ENCODE results near the gene LRRTM4. TPM values are rescaled to one million over a fixed set of nuclear protein-coding genes. Genes with fewer than 3 reads are reported as not detected.

Gene LRRTM4
- total and polyA plus RNA-seq, 2 donors (not counting 1 experiment from before 2014, with no cell fraction given) = not detected

DNA sequence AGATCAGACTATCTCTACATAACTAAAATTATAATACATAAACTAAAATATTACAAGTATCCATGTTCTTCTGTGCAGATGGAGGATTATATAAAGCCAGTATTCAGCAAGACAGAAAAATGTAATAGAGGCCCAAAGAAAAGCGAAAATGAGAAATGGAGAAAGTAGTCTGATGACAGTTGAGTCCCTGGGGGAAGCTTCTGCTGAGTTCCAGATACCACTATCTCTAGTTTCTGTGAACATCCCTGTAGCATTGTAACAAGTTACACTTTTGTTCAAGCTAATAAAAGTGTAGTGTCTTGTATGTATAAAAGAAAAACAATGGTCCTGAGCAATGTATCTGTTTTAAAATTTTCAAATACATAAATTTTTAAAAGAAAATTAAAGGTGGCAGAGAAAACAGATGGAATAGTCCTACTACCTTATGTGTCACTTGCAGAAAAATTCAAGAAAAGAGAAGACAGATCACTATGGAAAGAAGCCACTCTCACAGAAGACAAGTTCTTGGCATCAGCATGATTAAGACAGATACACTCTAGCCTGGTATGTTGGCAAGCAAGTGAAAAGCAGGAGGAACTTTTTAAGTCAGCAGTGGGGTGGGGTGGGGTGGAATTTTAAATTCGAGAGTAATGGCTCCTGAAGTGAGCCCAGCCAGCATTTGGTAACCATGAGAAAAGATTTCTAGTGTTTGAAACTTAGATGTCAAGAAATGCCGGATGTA, 541.9 kb downstream of the LRRTM4 start:
- ATAC-seq (ENCODE audit: low read depth) (no peak), DNase-seq (no peak)
- 33% methylated on average over 1 of the region's 3 CpGs for WGBS (ENCODE audit: insufficient coverage)
- no peaks in the 10 kb centered on the region for H3K27me3 Mint-ChIP-seq
- H3K4me1 Mint-ChIP-seq = no peaks in the 10 kb centered on the region
- Histone ChIP-seq H3K4me3 (ENCODE audit: control extremely low read depth in 1 of 5, extremely low read depth in 1 of 5, insufficient read depth in 1 of 5, low read depth in 2 of 5, low read length in 4 of 5) (no peak overlapping the region), H3K27me3 (replicated peaks in 1 of 4; ENCODE audit: control extremely low read depth in 1 of 4, control insufficient read depth in 3 of 4, insufficient read depth in 4 of 4, low read length in 3 of 4) (no peaks in the 10 kb centered on the region), H3K9ac (ENCODE audit: low read length) (no peak overlapping the region), H3K36me3 (replicated peaks in 1 of 2; ENCODE audit: control extremely low read depth in 1 of 2, control insufficient read depth in 1 of 2, extremely low read depth in 1 of 2, insufficient read depth in 2 of 2, low read length in 1 of 2) (no peaks in the 10 kb centered on the region), H4K20me1 (ENCODE audit: control insufficient read depth, insufficient read depth, low read length, poor library complexity, severe bottlenecking) (no peaks in the 10 kb centered on the region), H2AFZ (ENCODE audit: insufficient read depth, low read depth, low read length, poor library complexity, severe bottlenecking) (no peak overlapping the region), H3K4me2 (replicated peaks; ENCODE audit: low read depth, low read length, poor library complexity, severe bottlenecking) (no peak overlapping the region), H3K27ac (ENCODE audit: low read length in 2 of 2) (no peak overlapping the region), H3K4me1 (ENCODE audit: control insufficient read depth in 2 of 2, insufficient read depth in 2 of 2, low read length in 2 of 2) (no peaks in the 10 kb centered on the region), H3K9me3 (ENCODE audit: control extremely low read depth in 1 of 3, control insufficient read depth in 2 of 3, insufficient read depth in 1 of 3, low read length in 2 of 3) (no peaks in the 10 kb centered on the region), H3K79me2 (ENCODE audit: control insufficient read depth, insufficient read depth, low read length) (no peaks in the 10 kb centered on the region)
- CTCF ChIA-PET = no interaction called here
- H3K27ac Mint-ChIP-seq = no peak overlapping the region
- intact Hi-C loops (cut with micrococcal nuclease) = no loop called here
- H3K9me3 Mint-ChIP-seq (ENCODE audit: insufficient read depth) = no peaks in the 10 kb centered on the region
- no peak for TF ChIP-seq EZH2 (IDR thresholded peaks at IDR 0.05; ENCODE audit: borderline replicate concordance, insufficient read depth, low read depth, low read length, poor library complexity, severe bottlenecking)
- H3K4me3 Mint-ChIP-seq = no peak overlapping the region
- POLR2A ChIA-PET = no interaction called here

DNA sequence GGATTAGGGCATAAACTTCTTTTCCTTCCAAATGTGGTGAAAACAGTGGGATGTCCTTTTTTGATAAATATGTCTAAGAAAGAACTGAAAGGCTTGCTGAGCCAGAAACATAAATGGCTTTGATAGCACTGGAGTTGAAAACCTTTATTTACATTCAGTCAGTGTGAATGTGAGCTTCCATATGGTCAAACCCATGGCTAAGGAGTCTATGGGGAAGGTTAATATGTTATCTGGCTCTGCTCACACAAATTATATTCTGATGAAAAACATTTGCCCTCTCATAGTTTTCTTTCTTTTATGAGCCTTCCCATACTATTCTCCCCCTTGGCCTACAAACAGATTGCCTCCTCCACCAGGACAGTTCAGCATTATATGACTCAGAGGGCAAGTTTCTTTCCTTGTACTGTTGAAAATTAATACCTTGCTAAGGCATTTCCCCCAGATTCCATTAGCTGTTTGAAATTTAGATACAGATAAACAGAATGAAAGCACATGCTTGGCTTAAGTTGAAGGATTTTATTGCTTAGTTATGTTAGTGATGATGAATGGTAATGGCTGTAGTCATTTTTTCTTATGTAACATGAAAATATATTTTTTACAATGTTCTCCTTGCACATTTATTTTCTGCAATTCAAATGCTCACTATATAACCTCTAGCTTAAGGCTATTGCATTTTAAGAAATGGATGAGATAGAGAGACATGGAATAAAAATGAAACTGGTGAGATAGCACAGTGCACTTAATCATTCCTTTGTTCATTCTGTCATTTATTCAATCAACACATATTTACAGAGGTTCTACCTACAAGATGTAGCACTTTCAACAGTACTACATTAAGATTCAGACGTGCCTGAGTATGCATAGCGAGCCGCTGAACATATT, 544.1 kb downstream of the LRRTM4 start:
- no peak overlapping the region for H3K9ac ChIP-seq (ENCODE audit: low read length)
- H2AFZ ChIP-seq (ENCODE audit: insufficient read depth, low read depth, low read length, poor library complexity, severe bottlenecking) = no peak overlapping the region
- 72% methylated on average over 3 of the region's 3 CpGs for WGBS (ENCODE audit: insufficient coverage)
- H3K27me3 ChIP-seq (replicated peaks in 1 of 4; ENCODE audit: control extremely low read depth in 1 of 4, control insufficient read depth in 3 of 4, insufficient read depth in 4 of 4, low read length in 3 of 4) = no peaks in the 10 kb centered on the region
- H3K27me3 Mint-ChIP-seq = no peaks in the 10 kb centered on the region
- H3K27ac ChIP-seq (ENCODE audit: low read length in 2 of 2) = no peak overlapping the region
- H3K36me3 ChIP-seq (replicated peaks in 1 of 2; ENCODE audit: control extremely low read depth in 1 of 2, control insufficient read depth in 1 of 2, extremely low read depth in 1 of 2, insufficient read depth in 2 of 2, low read length in 1 of 2) = no peaks in the 10 kb centered on the region
- intact Hi-C loops (cut with micrococcal nuclease) = no loop called here
- H3K9me3 ChIP-seq (ENCODE audit: control extremely low read depth in 1 of 3, control insufficient read depth in 2 of 3, insufficient read depth in 1 of 3, low read length in 2 of 3) = no peaks in the 10 kb centered on the region
- no peak overlapping the region for H3K4me3 ChIP-seq (ENCODE audit: control extremely low read depth in 1 of 5, extremely low read depth in 1 of 5, insufficient read depth in 1 of 5, low read depth in 2 of 5, low read length in 4 of 5)
- no peaks in the 10 kb centered on the region for H3K4me1 Mint-ChIP-seq
- no peak overlapping the region for H3K4me3 Mint-ChIP-seq
- no peak overlapping the region for H3K4me2 ChIP-seq (replicated peaks; ENCODE audit: low read depth, low read length, poor library complexity, severe bottlenecking)
- H3K9me3 Mint-ChIP-seq (ENCODE audit: insufficient read depth) = no peaks in the 10 kb centered on the region
- no peaks in the 10 kb centered on the region for H3K4me1 ChIP-seq (ENCODE audit: control insufficient read depth in 2 of 2, insufficient read depth in 2 of 2, low read length in 2 of 2)
- no peak overlapping the region for H3K27ac Mint-ChIP-seq
- no peak for ATAC-seq (ENCODE audit: low read depth)
- H3K79me2 ChIP-seq (ENCODE audit: control insufficient read depth, insufficient read depth, low read length) = no peaks in the 10 kb centered on the region
- ChIA-PET CTCF (no interaction called here), POLR2A (no interaction called here)
- DNase-seq = no peak
- H4K20me1 ChIP-seq (ENCODE audit: control insufficient read depth, insufficient read depth, low read length, poor library complexity, severe bottlenecking) = no peaks in the 10 kb centered on the region
- TF ChIP-seq EZH2 (IDR thresholded peaks at IDR 0.05; ENCODE audit: borderline replicate concordance, insufficient read depth, low read depth, low read length, poor library complexity, severe bottlenecking) = no peak
- TF ChIP-seq, protein P1, sequence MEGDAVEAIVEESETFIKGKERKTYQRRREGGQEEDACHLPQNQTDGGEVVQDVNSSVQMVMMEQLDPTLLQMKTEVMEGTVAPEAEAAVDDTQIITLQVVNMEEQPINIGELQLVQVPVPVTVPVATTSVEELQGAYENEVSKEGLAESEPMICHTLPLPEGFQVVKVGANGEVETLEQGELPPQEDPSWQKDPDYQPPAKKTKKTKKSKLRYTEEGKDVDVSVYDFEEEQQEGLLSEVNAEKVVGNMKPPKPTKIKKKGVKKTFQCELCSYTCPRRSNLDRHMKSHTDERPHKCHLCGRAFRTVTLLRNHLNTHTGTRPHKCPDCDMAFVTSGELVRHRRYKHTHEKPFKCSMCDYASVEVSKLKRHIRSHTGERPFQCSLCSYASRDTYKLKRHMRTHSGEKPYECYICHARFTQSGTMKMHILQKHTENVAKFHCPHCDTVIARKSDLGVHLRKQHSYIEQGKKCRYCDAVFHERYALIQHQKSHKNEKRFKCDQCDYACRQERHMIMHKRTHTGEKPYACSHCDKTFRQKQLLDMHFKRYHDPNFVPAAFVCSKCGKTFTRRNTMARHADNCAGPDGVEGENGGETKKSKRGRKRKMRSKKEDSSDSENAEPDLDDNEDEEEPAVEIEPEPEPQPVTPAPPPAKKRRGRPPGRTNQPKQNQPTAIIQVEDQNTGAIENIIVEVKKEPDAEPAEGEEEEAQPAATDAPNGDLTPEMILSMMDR (IDR thresholded peaks at IDR 0.05) = no peak
